ENCODE results near the gene UTP4.

GRCh38 chr16:69087161-69087581, 45.3 kb upstream of the UTP4 start:
- TF ChIP-seq CTCF (IDR thresholded peaks at IDR 0.05 in 8 of 11, conservative IDR thresholded peaks at IDR 0.05 in 3 of 11): no peak
- no peak for TF ChIP-seq POLR2AphosphoS5 (IDR thresholded peaks at IDR 0.05)
- TF ChIP-seq POLR2A (IDR thresholded peaks at IDR 0.05): no peak
